GOT3 (cell line): ENCODE measurements around the gene EEFSEC.

ENCODE experiments used
- DNase-seq: peaks from one replicate; lab custom pipeline; 2025; ENCODE audit warnings: mixed read lengths; lab: John Stamatoyannopoulos, UW

Gene EEFSEC

DNA sequence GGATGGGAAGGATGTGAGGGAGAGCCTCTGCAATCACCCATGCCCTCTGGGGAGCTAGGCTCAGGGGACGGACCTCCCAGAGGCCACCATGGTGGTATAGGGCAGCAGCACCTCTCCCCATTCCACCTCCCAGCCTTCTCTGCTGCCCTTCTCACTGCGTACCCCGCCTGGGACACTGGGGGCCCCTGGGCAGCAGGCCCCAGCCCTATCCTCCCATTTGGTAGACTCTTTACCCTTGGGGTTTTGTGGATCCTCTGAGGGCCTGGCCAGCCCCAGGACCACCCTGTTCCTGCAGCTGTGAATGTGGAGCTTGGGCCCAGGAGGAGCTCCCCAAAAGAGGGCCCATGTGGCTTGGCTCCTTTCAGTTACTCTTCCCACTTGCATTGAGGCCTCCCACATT lies 181.5 kb downstream of the EEFSEC start:
- DNase-seq = no peak

DNA sequence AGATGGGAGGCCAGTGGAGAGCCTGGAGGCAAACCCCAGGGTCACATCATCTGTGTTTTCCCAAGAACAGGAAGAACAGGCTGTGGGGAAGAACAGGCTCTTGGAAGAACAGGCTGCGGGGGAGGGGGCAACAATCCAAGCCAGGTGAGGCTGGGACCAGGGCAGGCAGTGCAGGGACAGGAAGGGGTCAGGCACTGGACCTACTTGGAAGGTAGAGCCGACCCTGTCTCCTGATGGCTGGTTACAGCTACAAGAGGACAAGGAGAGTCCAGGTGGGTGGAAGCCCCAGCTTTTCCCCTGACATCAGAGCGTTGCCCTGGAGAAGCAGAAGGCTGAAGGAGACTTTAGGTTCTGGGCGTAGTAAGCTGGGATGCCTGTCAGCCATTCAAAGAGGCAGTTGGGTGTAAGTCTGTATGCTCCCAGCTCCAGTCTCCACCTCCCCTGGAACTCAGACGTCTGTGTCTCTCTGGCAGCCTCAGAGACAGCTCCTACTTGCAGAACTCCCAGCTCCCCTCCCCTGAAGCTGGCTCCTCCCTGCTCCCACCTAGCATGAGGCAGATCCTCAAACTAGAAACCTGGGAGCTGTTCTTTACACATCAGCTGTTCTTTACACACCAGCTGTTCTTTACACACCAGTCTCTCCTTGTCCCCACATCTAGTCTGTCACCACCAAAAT lies 182.5 kb downstream of the EEFSEC start:
- DNase-seq = no peak

GRCh38 chr3:128336337-128337156 lies 183.3 kb downstream of the EEFSEC start:
- no peak for DNase-seq

- no peak for DNase-seq
Observed at GRCh38 chr3:128337305-128337704, 184.0 kb downstream of the EEFSEC start.

DNA sequence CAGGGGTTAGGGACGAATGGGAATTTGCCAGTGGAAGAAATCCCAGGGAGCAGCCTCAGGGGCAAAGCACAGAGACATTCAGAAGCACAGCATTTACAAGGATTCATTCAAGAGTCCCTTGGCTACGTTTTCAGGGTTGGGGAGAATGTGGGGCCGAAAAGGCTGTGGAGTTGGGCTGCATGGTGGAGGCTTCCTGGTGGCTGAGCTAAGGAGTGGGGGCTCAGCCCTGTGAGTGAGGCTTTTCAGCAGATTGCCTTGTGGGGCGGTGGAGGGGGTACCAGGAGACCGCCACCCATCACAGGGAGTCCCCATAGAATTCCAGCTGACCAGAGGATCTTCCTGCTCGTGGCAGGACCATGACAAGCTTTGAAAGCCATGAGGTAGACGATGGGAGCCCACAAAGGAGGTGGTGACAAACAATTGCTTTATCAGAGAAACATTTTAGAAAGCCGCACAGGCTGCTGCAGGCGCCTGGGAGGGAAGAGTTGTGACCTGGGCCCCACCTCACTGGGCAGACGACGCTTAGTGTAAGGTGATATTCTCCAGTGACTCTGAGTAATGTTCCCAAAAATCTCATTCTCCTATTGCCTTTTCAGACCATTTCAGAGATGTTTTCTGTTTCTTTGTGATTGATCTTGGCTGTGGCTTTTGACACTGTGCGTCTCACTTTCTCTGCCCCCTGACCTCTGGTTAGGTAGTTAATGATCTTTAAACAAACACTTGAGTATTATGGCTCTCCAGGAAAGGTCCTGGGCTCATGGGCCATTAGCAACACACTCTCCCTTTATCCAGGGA lies 185.5 kb downstream of the EEFSEC start:
- no peak for DNase-seq

- no peak for DNase-seq
Observed at GRCh38 chr3:128339491-128340012, 186.3 kb downstream of the EEFSEC start.

- no peak for DNase-seq
Observed at GRCh38 chr3:128340198-128340903, 187.1 kb downstream of the EEFSEC start.

DNA sequence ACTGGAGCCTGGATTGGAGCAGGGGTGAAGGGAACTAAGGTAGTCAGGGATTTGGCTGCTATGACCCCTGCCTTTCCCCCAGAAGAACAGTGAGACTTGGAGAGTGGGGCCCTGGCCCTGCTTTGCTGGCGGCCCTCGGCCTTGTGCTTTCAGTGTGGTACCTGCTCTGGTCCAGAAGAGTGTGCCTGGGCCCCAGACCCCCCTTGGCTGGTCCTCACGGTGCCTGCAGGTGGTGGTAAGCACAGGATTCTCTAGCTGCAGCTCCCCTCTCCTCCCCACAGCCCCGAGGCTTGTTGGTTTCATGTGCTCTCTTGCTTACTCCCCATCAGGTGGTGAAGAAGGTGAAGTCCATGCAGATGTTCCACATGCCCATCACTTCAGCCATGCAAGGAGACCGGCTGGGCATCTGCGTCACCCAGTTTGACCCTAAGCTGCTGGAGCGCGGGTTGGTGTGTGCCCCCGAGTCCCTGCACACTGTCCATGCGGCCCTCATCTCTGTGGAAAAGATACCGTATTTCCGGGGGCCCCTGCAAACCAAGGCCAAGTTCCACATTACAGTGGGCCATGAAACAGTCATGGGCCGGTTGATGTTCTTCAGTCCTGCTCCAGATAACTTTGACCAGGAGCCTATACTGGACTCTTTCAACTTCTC lies 187.7 kb downstream of the EEFSEC start:
- no peak for DNase-seq

DNA sequence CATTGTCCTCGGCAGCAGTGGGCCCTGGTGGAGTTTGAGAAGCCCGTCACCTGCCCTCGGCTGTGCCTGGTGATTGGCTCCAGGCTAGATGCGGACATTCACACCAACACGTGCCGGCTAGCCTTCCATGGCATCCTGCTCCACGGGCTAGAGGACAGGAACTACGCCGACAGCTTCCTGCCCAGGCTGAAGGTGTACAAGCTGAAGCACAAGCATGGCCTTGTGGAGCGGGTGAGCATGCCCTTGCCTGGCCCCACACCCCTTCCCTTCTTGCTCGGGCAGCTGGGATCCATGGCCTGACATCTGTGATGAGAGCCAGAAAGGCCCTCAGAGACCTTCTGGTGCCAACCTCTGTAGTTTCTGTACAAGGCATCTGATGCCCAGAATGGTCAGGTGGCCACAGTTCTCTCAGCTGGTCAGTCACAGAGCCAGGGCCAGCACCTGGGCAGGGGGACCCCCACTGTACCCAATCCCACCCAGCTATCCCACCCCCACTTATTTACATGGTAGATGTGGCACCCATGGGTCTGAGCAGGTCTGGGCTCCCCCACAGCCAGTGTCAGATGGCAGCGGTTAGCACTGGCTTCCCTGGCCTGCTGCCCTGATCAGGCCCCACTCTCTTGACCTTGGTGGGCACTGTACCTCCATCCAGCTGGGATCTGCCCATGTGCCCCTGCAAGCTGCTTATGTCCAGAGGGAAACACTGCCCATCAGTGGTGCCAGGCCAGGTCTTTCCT lies 188.5 kb downstream of the EEFSEC start:
- DNase-seq = no peak

GRCh38 chr3:128342701-128343180 lies 189.5 kb downstream of the EEFSEC start:
- DNase-seq = no peak

DNA sequence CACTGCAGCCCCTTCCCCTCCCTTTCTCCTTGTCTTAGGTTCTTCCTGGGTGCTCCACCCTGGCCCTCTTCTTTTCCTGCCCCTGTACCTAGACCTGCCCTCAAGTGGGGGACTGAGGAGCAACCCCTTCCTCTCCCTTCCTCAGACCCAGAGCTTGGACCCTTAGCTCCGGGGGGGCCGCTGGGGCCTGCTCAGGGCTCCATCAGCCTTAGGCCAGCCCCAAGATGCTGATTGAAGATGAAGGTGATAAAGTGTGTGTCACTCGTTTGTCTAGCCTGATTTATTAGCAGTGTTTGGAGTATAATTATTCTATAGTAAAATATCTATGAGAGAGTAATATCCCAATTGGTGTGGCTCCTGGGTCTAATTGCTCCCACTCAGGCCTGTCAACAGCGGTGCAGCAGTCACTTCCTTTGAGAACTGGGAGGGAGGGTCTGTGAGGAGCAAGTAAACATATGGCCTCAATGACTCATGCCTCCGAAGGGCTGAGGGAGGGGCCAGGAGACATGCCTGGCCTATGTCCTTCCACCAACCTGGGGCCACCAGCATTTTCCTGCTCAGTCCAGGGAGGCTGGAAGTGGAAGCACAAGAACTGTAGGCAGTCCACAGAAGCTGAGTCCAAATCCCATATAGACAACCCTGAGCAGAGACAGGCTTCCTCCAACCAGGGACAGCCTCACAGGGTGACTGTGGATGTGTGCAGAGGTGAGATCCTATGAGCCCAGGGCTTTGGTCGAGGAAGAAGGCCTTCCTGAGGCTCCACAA lies 190.2 kb downstream of the EEFSEC start:
- no peak for DNase-seq

- DNase-seq = no peak
Observed at GRCh38 chr3:128344052-128344735, 190.9 kb downstream of the EEFSEC start.

- DNase-seq = no peak
Observed at GRCh38 chr3:128345196-128345595, 191.9 kb downstream of the EEFSEC start.

DNA sequence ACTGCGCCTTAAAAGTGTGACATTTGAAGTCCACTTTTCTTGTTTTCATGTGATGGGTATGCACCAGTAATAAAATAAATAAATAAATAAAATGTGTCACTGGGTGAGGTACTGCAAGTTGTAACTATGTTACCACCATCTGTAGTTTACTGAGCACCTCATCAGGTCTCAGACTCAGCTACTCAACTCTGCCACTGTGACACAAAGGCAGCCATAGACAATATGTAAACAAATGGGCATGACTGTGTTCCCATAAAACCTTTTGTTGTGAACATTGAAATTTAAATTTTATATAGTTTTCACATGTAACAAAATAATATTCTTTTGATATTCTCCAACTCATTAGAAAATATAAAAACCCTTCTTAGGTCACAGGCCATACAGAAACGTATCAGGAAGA lies 193.3 kb downstream of the EEFSEC start:
- no peak for DNase-seq

DNA sequence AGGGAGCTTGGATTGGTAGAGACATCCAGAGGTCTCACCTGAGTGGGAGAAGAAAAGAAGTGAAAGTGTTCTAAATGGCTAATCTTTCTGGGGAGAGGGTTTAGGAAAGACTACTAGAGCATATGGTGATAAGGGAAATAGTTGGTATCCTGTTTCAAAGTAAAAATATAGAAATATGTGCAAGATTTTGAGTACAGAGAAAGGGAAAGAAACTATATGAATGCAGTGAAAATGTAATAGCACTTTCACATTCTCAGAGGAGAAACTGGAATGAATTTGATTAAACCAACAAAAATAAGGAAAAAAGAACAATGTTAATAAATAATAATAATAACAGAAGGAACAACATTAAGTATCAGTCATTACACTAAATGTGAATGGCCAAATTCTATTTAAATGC lies 194.0 kb downstream of the EEFSEC start:
- no peak for DNase-seq

- DNase-seq = no peak
Observed at GRCh38 chr3:128348075-128348474, 194.8 kb downstream of the EEFSEC start.

DNA sequence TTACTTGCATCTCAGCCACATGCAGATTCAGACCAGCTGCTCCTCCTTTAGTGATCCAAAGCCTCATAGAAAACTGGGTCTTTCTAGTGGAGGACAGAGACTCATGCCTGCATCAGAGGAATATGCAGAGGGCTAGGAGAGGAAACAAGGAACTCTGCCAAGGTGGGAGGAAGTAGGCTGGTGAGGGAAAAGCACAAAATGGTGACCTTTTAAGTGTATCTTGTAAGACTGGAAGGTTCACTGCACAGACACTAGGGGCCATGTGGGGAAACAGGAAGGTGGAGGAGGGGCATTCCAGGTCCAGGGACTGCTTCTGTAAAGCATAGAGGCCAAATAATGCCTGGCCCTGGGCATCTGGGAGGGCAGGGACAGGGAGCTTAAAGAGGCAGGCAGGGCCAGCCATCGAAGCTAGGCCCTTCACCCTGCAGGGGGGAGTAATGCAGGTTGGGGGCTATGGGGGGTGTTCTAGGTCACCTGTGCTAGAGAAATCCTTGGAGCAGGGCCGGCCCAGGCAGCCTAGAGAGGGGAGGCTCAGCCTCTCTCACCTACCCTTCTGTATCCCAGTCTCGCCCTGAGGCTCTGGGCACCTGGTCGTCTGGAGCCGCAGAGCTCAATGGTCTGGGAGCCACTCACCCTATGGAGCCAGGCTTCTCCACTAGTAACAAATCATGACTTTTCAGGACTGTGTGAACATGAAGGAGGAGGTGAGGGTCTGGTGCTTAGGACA lies 195.7 kb downstream of the EEFSEC start:
- DNase-seq = no peak

- no peak for DNase-seq
Observed at GRCh38 chr3:128349963-128350599, 196.8 kb downstream of the EEFSEC start.
